ENCODE results near the gene EPM2AIP1. TPM values are rescaled to one million over a fixed set of nuclear protein-coding genes. Genes with fewer than 3 reads are reported as not detected.

EPM2AIP1 gene
- total RNA-seq, 1 experiment from 2014 or later: 11.4 TPM

- no peak for TF ChIP-seq CTCF (conservative IDR thresholded peaks at IDR 0.05)
- Histone ChIP-seq H3K9ac (ENCODE audit: extremely low read depth, insufficient read length, low read length) (peak overlapping the region; percentile 10), H3K79me1 (ENCODE audit: insufficient read depth, low read depth, low read length, poor library complexity, severe bottlenecking) (peaks cover 3% of the 10 kb centered on the region), H4K8ac (replicated peaks; ENCODE audit: insufficient read length, low read depth, low read length) (no peak overlapping the region), H2BK5ac (ENCODE audit: insufficient read length, low read length) (no peak overlapping the region), H2BK12ac (ENCODE audit: insufficient read length, low read depth, low read length) (no peak overlapping the region), H4K91ac (ENCODE audit: insufficient read length, low read depth, low read length) (no peak overlapping the region), H3K56ac (ENCODE audit: insufficient read length, low read depth, low read length) (no peak overlapping the region), H3T11ph (ENCODE audit: low read length) (no peak overlapping the region), H3K4ac (ENCODE audit: low read depth, low read length) (no peak overlapping the region), H3K27ac (ENCODE audit: insufficient read length, low read depth, low read length) (no peak overlapping the region), H3K27me3 (ENCODE audit: insufficient read depth, low read length) (no peaks in the 10 kb centered on the region), H4K5ac (ENCODE audit: insufficient read length, low read depth, low read length) (no peak overlapping the region), H2AK5ac (ENCODE audit: insufficient read length, low read length) (no peak overlapping the region), H3K4me1 (ENCODE audit: insufficient read depth, low read length) (no peaks in the 10 kb centered on the region), H3K79me2 (ENCODE audit: insufficient read depth, low read length) (peaks cover 18% of the 10 kb centered on the region; the same call in 1 of the 2 replicates), H2AFZ (ENCODE audit: low read length) (no peak overlapping the region), H4K20me1 (ENCODE audit: control insufficient read depth, insufficient read depth, insufficient read length) (no peaks in the 10 kb centered on the region), H2BK120ac (ENCODE audit: low read depth, low read length, poor library complexity, severe bottlenecking) (no peak overlapping the region), H2BK15ac (ENCODE audit: low read depth, low read length) (no peak overlapping the region), H3K18ac (ENCODE audit: insufficient read length, low read depth, low read length) (no peak overlapping the region), H2BK20ac (ENCODE audit: low read depth, low read length, poor library complexity, severe bottlenecking) (no peak overlapping the region), H3K14ac (ENCODE audit: insufficient read depth, low read length) (no peak overlapping the region), H3K9me3 (ENCODE audit: control insufficient read depth, low read depth, low read length) (no peaks in the 10 kb centered on the region), H3K23me2 (ENCODE audit: insufficient read length, low read depth, low read length, poor library complexity, severe bottlenecking) (peaks cover 10% of the 10 kb centered on the region), H3K23ac (ENCODE audit: insufficient read length, low read depth, low read length) (no peak overlapping the region), H3K4me2 (ENCODE audit: insufficient read depth, insufficient read length, low read length) (peak overlapping the region; percentile 95)
- no peaks in the 10 kb centered on the region for H3K9me3 Mint-ChIP-seq
- H3K27ac Mint-ChIP-seq: no peak overlapping the region
- peaks cover 23 to 30% of the 10 kb centered on the region in 2 experiments for H3K4me1 Mint-ChIP-seq
- WGBS (ENCODE audit: extremely low coverage, insufficient read length, low lambda C conversion rate): no CpG with 5 or more reads among the region's 3 CpGs
- no peak for DNase-seq
- H3K36me3 Mint-ChIP-seq (ENCODE audit: insufficient read depth in 1 of 3, low read depth in 3 of 3): peaks cover 11 to 50% (median 29%) of the 10 kb centered on the region in 3 experiments; a peak in 6 of 7 replicates
- H3K27me3 Mint-ChIP-seq (ENCODE audit: low read depth): no peaks in the 10 kb centered on the region
- no peak overlapping the region for H3K4me3 Mint-ChIP-seq
Observed at GRCh38 chr3:36991147-36991546, 1.8 kb downstream of the EPM2AIP1 start.
